ENCODE data around the gene PDZRN3.

Gene PDZRN3

DNA sequence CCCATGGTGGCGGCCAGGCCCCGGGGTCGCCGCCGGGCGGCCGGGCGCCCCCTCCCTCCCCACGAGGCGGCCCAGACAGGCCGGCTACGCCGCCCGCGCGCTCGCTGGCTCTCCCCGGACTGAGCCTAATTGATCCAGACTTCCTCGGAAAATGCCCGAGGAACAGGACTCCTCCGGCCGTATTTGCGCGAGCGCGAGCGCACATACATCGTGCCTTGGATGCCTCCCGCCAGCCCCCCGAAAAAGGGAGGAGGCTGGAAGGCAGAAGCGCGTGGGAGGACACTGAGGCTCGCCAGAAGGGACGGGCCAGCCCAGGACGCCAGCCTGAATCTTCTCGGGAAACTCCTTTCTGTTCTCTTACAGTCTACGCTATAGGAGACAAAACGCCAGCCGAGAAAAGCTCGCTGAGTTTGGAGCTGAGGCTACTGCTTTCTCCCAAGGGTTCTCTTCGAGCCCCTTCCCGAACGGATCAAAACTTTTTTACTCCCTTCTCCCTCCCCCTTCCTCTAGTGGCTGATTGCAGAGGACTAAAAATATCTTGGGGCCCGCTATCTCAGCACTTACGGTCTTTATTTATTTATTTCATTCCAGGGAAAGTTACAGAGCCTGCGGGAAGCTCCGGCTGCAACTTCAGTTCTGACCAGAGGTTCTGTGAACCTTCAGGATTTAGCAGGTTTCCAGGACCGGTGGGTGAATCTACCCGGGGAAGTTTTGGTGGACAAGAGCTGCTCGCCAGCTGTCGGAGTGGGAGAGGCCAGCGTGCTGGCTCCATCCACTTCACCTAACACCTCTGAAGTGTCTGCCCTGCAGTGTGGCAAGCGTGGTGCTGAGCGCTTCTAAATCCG lies at the start of gene PDZRN3:
TSS of gene PDZRN3 (minus strand) at position 121 of the 845 bp plus-strand sequence.
- no peak for DNase-seq

DNA sequence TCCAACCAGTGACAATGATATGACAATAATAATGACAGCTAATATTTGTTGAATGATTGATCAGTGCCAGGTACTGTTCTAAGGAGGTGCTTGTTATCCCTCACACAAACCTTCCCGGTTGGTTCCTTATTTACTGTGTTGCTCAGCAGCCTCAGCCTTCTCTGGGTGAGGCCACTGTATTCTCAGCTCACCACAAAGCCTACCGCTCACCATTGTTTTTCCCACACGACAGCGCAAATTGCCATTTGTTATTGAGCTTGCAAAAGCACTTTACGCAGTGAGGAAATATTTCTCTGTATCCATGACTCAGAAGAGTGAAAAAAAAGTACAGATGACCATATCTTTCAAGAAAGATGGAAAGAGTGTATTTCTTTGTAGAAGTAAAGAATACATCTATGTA lies 49.5 kb upstream of the PDZRN3 start:
- DNase-seq: no peak

DNA sequence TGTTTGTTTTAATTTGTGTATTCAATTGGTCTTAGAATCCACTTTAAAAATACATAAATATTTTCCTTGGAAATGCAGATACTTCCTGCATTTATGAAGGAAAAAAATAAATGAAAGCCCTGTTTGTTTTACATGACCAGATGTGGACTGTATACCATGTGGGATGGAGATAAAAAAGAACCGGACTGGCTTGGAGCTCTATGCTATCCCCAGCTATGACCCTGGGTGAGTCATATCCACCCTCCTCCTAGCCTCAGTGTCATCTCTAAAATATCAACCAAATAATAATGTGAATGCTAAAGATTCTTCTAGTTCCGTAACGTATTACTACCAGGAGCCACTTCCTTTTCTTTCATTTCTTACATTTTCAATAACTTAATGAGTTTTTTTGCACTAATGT lies 44.5 kb upstream of the PDZRN3 start:
- DNase-seq: no peak

DNA sequence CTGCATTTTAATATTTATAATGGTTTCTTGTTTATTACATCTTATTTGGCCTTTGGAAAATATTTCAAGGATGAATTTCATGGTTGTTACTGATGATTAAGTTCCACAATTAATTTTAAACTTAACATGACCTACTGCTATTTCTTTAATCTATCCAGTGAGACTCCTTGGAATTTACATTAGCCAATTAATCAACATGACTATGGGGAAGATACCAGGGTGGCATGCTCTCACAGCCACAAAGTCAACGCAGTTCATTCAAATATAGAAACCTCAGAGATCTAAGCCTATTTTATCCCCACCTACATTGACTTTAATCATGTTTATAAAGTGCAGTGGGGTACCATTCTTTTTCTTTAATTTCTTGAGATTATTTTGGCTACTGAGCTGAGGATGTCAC lies 43.6 kb upstream of the PDZRN3 start:
- no peak for DNase-seq

DNA sequence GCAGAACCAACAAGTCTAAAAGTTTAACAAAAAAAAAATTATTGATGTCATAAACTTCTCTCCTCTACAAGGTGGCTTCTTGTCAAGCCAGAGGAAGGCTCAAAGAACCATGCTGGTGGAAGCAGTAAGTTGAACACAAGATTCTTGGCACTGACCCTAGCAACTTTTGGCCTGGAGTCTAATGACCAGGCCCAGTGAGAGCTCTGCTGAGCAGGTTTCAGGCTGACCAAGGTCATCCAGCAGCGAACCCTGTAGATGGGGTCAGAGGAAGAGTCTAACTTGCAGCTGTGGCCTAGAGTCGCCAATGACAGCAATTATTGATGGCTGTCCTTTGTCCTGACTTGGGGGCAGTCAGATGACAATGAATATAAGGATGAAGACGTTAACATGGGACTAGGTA lies 43.1 kb upstream of the PDZRN3 start:
- DNase-seq: no peak

DNA sequence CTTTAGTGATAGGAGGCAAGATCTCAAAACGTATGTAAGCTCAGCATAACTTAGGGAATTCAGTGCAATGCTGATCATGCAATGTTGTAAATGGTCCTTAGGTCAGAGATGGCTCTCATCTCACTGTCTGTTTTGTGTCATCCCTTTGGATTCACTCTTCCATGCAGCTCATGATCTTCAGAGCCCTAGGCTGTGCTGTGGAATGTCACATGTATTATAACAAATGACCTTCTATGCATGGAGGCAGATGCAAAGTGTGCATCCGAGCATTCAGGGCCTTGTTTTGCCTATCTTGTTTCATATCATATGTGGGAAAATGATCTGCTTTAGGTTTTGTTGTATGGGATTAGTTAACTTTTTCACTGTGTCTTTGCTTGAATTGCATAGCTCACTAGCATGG lies 40.5 kb upstream of the PDZRN3 start:
- DNase-seq: no peak

DNA sequence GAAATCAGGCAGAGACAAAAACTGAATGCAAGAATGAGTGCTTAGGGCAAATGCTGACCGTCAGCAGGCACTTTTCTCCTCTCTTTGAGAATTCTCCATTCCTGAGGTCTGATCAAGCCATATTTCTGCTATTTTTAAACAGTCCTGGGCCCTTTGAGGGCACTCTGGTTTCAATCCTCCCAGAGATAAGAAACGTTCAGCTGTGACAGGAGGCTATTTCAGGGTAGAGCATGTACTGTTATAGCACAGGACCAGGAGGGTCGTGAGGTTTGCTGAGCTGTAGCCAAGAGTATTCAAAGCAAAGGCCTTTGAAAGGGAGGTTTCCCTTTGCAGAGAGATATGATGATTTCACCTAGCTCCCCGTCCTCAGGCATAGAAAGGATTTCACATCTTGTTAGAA lies 39.6 kb upstream of the PDZRN3 start:
- DNase-seq: no peak

DNA sequence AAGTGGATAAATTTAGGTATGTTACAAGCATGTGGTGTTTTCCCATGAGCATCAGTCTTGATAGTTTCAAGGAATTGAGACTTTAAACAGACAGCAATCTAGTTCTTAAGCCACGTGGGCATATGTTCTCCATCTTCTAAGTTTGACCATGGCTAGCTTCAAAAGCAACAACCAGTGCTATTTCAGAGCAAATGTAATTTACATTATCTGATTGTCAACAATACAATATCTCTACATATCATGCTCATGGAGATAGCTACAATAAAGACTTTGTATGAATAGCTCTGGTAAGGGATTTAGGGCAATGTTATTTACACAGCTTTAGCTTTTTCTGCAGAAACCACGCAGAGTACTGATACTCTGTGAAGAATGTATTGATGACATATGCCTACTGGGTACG lies 38.8 kb upstream of the PDZRN3 start:
- DNase-seq: no peak

DNA sequence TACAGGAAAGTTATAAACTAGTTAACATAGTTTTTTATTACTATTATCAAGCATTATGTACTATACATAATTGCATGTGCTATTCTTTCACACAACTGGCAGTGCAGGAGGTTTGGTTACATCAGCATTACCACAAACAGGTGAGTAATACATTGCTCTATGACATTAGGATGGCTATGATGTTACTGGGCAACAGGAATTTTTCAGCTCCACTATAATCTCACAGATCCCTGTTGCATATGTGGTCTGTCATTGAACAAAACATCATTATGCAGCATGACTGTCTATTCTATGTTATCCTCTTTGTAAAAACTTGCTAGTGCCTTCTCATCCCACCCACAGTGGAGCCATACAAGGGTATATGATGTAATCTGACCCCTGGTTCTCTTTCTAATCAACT lies 36.5 kb upstream of the PDZRN3 start:
- DNase-seq: no peak

DNA sequence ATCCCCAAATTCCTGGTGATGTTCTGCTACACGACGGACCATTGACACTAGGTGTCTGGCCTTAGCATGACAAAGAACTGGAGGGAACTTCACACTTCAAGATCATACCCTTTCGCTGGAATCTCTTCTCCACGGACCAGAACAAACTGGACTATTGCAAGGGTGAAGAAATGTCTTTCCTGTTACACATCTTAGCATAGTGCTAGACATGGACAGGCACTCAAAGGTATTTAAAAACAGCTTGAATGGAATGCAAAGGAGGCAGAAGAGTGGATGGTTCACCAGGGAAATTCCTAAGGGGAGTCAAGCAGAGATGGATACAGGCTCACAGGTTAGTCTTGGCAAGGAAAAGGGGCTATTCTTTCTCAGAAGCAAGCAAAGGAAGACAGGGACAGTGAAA lies 33.5 kb upstream of the PDZRN3 start:
- no peak for DNase-seq

DNA sequence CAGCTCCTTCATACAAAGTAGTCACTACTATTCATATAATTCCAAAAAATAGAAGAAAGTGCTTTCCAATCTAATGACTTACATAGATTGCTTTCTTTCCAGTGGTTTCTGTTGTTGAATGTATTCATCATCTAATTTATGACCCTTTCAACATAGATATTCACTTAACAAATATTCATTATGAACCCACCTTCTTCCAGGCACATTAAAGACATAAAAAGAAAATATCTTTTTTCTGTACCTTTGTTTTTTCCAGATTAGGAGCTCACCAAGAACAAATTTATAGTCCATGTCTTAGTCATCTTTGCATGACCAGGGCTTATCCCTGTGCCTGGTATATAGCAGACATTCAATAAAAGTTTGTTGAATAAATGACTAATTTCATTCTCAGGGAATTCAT lies 32.4 kb upstream of the PDZRN3 start:
- no peak for DNase-seq

DNA sequence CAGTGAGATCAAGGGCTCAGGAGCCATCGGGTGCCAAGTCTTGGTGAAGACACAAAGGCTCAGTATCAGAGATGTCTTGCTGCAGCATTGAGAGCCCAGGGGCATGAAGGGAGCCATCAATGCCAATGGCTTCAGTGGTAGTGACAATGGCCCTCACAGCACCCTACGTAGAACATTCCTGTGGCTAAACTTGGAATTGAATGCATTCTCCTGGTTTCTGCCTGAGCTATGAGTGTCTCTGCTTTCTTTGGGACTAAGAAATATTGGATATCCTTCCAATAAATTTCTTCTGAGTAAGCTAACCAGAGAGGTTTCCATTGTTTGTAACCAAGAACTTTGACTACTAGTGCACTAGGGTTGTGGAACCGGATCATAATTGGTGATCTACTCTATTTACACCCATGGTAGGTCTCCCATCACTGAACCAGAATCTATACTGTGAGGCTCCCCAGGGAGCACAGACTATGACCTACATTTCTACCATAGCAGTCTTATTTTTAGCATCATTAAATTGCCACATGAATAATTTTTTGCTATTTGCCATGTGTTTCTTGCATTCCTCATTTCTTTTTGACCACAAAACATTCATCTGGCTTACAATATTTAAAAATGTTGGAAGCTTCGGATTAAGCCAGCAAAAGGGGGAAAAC lies 31.6 kb upstream of the PDZRN3 start:
- no peak for DNase-seq

DNA sequence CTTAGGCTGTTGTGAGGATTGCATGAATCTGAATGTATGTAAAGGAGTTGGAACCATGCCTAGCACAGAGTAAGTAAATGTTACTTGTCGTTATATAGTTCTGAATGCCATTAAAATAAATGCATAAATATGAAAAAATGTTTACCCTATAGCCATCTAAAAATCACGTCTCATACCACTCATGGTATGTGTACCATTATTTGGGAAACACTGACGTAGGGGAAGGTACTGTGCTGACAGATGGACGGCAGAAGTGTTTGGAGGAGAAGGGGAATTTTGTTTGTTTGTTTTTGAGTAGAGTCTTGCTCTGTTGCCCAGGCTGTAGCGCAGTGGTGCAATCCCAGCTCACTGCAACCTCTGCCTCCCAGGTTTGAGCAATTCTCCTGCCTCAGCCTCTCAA lies 30.5 kb upstream of the PDZRN3 start:
- no peak for DNase-seq

DNA sequence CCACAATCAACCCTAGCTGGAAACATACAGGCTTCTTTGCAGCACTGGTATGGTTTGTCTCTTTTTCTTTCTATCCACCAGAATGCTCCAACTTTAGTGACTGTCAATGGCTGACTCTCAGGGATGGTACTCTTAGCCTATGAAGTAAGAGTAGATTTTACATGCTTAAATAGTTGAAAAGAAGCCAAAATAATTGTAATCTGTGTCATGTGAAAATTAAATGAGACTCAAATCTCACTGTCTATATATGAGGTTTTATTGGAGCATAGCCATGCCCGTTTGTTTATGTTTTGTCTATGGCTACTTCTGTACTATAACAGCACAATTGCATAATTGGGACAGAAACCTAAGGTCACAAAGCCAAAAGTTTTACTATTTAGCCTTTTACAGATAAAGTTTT lies 29.1 kb upstream of the PDZRN3 start:
- DNase-seq: no peak

DNA sequence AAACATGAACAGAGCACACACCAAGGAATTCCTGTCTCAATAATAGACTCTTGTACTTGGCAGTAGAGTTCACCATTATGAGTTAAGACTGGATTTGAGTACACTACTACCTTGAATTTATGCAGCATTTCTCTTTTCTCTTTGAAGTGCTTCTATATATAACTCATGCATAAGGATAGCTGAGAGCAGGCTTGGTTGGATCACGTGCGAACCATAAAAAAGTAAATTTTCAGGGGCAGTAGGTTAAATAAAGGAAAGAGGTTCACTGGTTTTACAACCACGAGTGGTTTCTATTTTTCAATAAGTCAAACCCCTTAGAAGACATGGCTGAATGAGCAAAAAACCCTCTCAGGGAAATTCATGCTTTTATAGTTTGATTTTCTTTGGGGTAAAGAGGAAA lies 28.6 kb upstream of the PDZRN3 start:
- DNase-seq: no peak

DNA sequence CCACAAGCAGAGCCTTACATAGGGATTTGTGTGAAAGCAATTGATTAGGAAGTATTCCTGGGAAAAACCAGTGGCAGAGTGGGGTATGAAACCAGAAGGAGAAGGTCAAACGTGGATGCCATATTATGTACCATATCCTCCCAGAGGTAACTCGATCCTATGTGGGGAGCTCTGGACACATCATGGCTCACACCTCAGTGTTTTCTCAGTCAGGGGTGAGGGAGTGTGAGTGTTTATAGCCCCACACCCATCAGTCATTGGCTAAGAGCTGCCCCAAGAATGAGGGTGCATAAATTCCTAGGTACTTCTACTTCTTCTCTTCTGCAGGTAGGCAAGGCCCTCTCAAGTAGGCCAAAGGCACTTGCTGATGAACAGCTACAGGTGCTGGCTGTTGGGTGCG lies 28.2 kb upstream of the PDZRN3 start:
- DNase-seq: no peak

DNA sequence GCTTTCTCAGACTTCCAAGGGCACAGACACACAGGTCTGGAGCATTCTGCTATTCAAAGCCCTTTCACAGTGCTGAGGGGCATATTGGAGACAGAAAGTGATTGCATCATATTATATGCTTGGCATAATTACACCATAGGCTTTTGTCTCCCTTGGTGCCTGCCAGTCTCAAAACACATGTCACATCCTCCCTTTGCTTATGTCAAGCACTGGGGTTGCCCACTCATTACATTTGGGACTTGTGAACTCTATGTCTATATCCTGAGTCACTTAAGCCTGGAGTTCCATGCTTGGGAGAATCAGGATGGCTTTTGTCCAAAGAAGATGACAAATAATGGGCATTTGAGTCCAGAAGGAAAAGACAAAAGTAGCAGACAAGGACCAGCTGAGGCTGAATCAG lies 12.3 kb upstream of the PDZRN3 start:
- no peak for DNase-seq

DNA sequence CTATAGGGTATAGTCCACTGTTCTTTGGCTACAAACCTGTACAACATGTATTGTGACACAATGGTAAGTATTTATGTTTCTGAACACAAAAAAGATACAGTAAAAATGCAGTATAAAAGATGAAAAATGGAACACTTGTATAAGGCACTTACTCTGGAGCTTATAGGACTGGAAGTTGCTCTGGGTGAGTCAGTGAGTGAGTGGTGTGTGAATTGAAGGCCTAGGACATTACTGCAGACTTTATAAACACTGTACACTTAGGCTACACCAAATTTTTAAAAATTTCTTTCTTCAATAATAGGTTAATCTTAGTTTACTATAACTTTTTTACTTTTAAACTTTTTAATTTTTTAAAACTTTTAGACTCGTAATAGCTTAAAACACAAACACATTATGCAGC lies 10.5 kb upstream of the PDZRN3 start:
- no peak for DNase-seq

DNA sequence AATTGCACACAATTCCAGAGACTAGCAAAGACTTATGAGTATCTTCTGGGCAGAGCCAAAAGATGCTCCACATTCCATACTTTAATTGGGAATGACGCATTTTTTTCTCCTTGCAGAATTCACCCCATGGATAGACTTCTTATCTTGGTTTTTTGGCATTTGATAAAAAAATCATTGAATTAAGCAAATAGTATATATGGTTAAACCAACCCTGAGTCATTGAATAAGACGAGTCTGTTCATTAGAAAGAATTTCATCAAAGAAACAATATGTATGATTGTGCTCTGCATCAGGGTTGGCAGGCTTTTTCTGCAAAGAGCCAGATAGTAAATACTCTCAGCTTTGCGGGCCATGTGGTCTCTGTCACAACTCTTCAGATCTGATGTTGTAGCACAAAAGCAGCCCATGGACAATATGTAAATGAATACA lies 9.2 kb upstream of the PDZRN3 start:
- DNase-seq: no peak

DNA sequence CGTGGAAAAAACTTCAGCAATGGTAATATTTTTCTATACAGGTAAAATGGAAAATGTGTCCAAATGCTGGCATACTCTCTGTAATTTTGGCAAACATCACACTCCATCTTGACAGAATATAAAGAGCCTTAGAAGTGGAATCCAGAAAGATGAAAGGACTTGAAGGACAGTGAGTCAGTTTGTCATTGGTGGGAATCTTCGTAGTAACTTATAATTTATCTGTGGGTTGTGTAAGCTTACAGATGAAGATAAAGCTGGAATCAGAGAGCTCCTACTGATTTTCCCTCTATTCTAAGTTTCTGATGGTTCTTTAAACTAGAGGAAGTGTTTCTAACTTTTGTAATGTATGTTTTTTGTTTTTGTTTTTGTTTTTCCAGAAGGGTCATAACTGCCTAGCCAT lies 8.7 kb upstream of the PDZRN3 start:
- no peak for DNase-seq

DNA sequence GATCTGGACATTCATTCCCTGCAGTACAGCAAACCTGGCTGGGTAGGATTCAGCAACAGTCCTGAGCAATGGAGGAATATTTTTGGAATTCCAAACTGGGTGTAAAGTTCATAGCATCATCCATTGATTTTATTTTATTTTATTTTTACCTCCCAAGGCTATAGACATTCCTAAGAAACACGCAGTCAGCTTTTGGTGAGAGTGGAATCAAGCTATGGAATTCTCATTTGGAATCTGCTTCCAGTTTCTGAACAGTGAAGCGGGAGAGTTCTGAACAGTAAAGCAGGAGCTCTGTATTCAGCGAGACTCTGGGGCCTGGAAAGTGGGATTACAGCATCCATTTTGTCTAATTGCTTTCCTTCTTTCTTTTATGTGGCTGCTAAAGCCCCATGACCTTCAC lies 1.4 kb upstream of the PDZRN3 start:
- DNase-seq: no peak

DNA sequence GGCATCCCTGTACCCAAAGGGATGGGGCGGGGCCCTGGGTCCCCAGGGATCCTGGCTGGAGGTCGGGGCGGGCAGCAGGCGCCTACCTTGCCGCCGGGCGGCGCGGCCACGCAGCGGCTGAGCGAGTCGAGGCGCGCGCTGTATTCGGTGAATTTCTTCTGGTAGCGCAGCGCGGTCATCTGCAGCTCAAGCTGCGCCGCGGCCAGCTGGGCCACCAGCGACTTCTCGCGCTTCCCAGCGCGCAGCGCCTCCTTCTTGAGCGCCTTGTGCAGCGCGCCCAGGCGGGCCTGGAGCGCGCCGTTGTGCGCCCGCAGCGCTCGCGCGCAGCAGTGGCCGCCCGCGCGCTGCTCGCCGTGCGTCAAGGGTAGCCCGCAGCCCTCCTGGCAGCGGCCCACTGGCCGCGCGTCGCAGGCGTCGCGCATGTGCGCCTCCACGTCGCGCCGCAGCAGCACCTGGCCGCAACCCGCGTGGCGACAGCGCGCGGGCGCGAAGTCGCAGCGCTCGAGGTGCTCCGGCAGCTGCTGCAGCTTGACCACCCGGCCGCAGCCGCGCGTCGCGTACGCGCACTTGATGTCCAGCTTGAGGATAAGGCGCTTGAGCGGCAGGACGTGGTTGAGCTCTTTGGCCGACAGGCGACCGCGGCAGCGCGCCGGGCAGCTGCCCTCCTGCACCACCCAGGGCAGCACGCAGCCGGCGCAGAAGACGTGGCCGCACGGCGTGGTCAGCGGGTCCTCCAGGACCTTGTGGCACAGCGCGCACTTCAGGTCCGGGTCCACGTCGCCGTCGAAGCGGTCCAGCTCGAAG lies 522 bp downstream of the PDZRN3 start:
- DNase-seq: no peak

DNA sequence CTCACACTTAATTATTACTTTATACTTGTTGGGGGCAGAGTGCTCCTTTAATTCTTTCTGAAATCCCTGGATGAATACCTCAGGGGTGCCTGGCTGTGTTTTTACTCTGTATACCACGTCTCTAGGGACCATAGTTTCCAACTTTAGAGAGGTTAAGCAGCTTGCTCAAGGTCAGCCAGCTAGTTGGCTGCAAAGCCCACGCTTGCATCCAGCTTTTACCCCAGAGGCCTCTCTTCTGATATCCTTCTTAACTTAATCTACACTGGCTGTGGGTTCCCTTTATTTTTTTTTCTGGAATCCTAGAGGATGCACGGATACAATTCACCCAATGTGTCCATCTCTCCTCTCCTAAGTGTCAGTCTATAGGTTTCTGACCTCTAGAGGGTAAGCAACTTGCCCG lies 1.4 kb downstream of the PDZRN3 start:
- no peak for DNase-seq

Measured in CD4-positive, alpha-beta T cell treated with Interleukin-4 for 4 hours (primary cell).